WTC11 (cell line): ENCODE data around the gene SH3PXD2A.

Source experiments
- AR ChIP-seq: fragments of 250-450 bp; sonication (Bioruptor Pico); IDR thresholded peaks from 2 replicates; pipeline ENCODE4 v1.9.0; 2021; ENCODE audit warnings: mild to moderate bottlenecking
- CTCF ChIP-seq: fragments of 200-600 bp; IDR thresholded peaks from 2 replicates; pipeline ENCODE4 v1.8.0; 2022; ENCODE audit warnings: antibody characterized with exemption
- FOXJ3 ChIP-seq: sonication (generic); formaldehyde crosslinking; IDR thresholded peaks from 2 replicates; pipeline ENCODE4 v1.9.0; 2021; ENCODE audit warnings: missing genetic modification reagents, mild to moderate bottlenecking, borderline replicate concordance
- JUN ChIP-seq: sonication (generic); formaldehyde crosslinking; IDR thresholded peaks from 2 replicates; pipeline ENCODE4 v1.8.0; 2023; ENCODE audit warnings: mild to moderate bottlenecking, missing genetic modification reagents
- SMAD3 ChIP-seq: sonication (generic); formaldehyde crosslinking; IDR thresholded peaks from 2 replicates; pipeline ENCODE4 v1.8.0; 2022; ENCODE audit warnings: missing genetic modification reagents, mild to moderate bottlenecking, borderline replicate concordance
- TCF7 ChIP-seq: sonication (generic); formaldehyde crosslinking; IDR thresholded peaks from 2 replicates; pipeline ENCODE4 v1.8.0; 2022; ENCODE audit warnings: mild to moderate bottlenecking, low read depth, missing genetic modification reagents, moderate library complexity
- ZBTB43 ChIP-seq: sonication (generic); formaldehyde crosslinking; IDR thresholded peaks from 2 replicates; pipeline ENCODE4 v1.8.1; 2023; ENCODE audit warnings: mild to moderate bottlenecking, missing genetic modification reagents
- ZNF423 ChIP-seq: fragments of 250-450 bp; sonication (Bioruptor Pico); IDR thresholded peaks from 2 replicates; pipeline ENCODE4 v2.1.2; 2022; ENCODE audit warnings: mild to moderate bottlenecking, moderate library complexity

GRCh38 chr10:103804871-103805270 is 50.5 kb downstream of the SH3PXD2A start:
- TF ChIP-seq JUN (CRISPR knock-in tag) (no peak), CTCF (no peak), TCF7 (no peak), ZBTB43 (no peak), ZNF423 (CRISPR knock-in tag) (no peak), AR (no peak), FOXJ3 (no peak), SMAD3 (CRISPR knock-in tag) (no peak)
